WTC11 (cell line): ENCODE results near the gene NAALADL2. TPM values are rescaled to one million over a fixed set of nuclear protein-coding genes. Genes with fewer than 3 reads are reported as not detected.

Experiments used
- ATAC-seq: fragments of 200-7000 bp; cut with Tn5 transposase; 2 replicates; pipeline ENCODE4 v1.10.0; 2021; ENCODE audit warnings: mild to moderate bottlenecking, moderate library complexity
- CTCF ChIA-PET: fragments of 300-600 bp; sonication (Branson Sonifier 250); formaldehyde crosslinking; loops from one replicate; lab custom pipeline; 2021; ENCODE audit warnings: antibody characterized with exemption; lab: Charles Lee
- POLR2A ChIA-PET: fragments of 350-600 bp; sonication (Branson Sonifier 250); formaldehyde crosslinking; loops from one replicate; lab custom pipeline; 2021; ENCODE audit warnings: antibody characterized with exemption; lab: Charles Lee
- DNase-seq: peaks from one replicate; pipeline ENCODE4 v3.0.0; 2021; ENCODE audit warnings: low spot score
- H3K27ac Mint-ChIP-seq: 2 replicates; pipeline ENCODE4 v1.8.0; 2021; ENCODE audit warnings: mixed read lengths
- H3K27me3 Mint-ChIP-seq: 2 replicates; pipeline ENCODE4 v1.8.0; 2021; ENCODE audit warnings: low read depth, mild to moderate bottlenecking, moderate library complexity, mixed read lengths
- H3K36me3 Mint-ChIP-seq: 2 replicates; pipeline ENCODE4 v1.8.0; 2021; ENCODE audit warnings: mixed read lengths
- H3K4me1 Mint-ChIP-seq: 2 replicates; pipeline ENCODE4 v1.8.0; 2022; ENCODE audit warnings: mixed read lengths
- H3K4me3 Mint-ChIP-seq: 2 replicates; pipeline ENCODE4 v1.8.0; 2021; ENCODE audit warnings: mild to moderate bottlenecking, moderate library complexity, mixed read lengths
- H3K9me3 Mint-ChIP-seq: 2 replicates; pipeline ENCODE4 v1.8.0; 2021; ENCODE audit warnings: mixed read lengths
- ATF2 ChIP-seq: sonication (generic); formaldehyde crosslinking; IDR thresholded peaks from 2 replicates; pipeline ENCODE4 v1.8.1; 2022; ENCODE audit warnings: low read depth, missing genetic modification reagents, borderline replicate concordance
- ATF3 ChIP-seq: sonication (generic); formaldehyde crosslinking; conservative IDR thresholded peaks from 2 replicates; pipeline ENCODE4 v1.8.1; 2022; ENCODE audit warnings: mild to moderate bottlenecking, missing genetic modification reagents
- ATF6 ChIP-seq: sonication (generic); formaldehyde crosslinking; IDR thresholded peaks from 2 replicates; pipeline ENCODE4 v1.8.1; 2023; ENCODE audit warnings: mild to moderate bottlenecking, missing genetic modification reagents
- CREB1 ChIP-seq: sonication (generic); formaldehyde crosslinking; IDR thresholded peaks from 2 replicates; pipeline ENCODE4 v1.8.0; 2023; ENCODE audit warnings: mild to moderate bottlenecking, missing genetic modification reagents
- E2F5 ChIP-seq: sonication (generic); formaldehyde crosslinking; IDR thresholded peaks from 2 replicates; pipeline ENCODE4 v1.8.1; 2022; ENCODE audit warnings: mild to moderate bottlenecking, moderate library complexity, missing genetic modification reagents
- ERG ChIP-seq: fragments of 250-450 bp; sonication (Bioruptor Pico); IDR thresholded peaks from 2 replicates; pipeline ENCODE4 v1.8.0; 2021; ENCODE audit warnings: mild to moderate bottlenecking
- ETV6 ChIP-seq: sonication (generic); formaldehyde crosslinking; IDR thresholded peaks from 2 replicates; pipeline ENCODE4 v1.8.1; 2022; ENCODE audit warnings: mild to moderate bottlenecking, missing genetic modification reagents
- FOXJ3 ChIP-seq: sonication (generic); formaldehyde crosslinking; IDR thresholded peaks from 2 replicates; pipeline ENCODE4 v1.9.0; 2021; ENCODE audit warnings: missing genetic modification reagents, mild to moderate bottlenecking, borderline replicate concordance
- JAZF1 ChIP-seq: fragments of 250-450 bp; sonication (Bioruptor Pico); IDR thresholded peaks from 2 replicates; pipeline ENCODE4 v1.9.0; 2021; ENCODE audit warnings: moderate library complexity, mild to moderate bottlenecking, inconsistent platforms
- JUN ChIP-seq: sonication (generic); formaldehyde crosslinking; IDR thresholded peaks from 2 replicates; pipeline ENCODE4 v1.8.0; 2023; ENCODE audit warnings: mild to moderate bottlenecking, missing genetic modification reagents
- MXD4 ChIP-seq: fragments of 250-450 bp; sonication (Bioruptor Pico); IDR thresholded peaks from 2 replicates; pipeline ENCODE4 v1.8.0; 2021; ENCODE audit warnings: mild to moderate bottlenecking, moderate library complexity, borderline replicate concordance
- RELA ChIP-seq: sonication (generic); formaldehyde crosslinking; IDR thresholded peaks from 2 replicates; pipeline ENCODE4 v1.8.1; 2022; ENCODE audit warnings: missing genetic modification reagents, mild to moderate bottlenecking, borderline replicate concordance
- RORB ChIP-seq: fragments of 250-450 bp; sonication (Bioruptor Pico); IDR thresholded peaks from 2 replicates; pipeline ENCODE4 v1.9.0; 2021; ENCODE audit warnings: mild to moderate bottlenecking
- SMAD3 ChIP-seq: sonication (generic); formaldehyde crosslinking; IDR thresholded peaks from 2 replicates; pipeline ENCODE4 v1.8.0; 2022; ENCODE audit warnings: missing genetic modification reagents, mild to moderate bottlenecking, borderline replicate concordance
- TCF7 ChIP-seq: sonication (generic); formaldehyde crosslinking; IDR thresholded peaks from 2 replicates; pipeline ENCODE4 v1.8.0; 2022; ENCODE audit warnings: mild to moderate bottlenecking, low read depth, missing genetic modification reagents, moderate library complexity
- TEAD4 ChIP-seq: sonication (generic); formaldehyde crosslinking; IDR thresholded peaks from 2 replicates; pipeline ENCODE4 v1.8.0; 2022; ENCODE audit warnings: mild to moderate bottlenecking, missing genetic modification reagents
- USF1 ChIP-seq: sonication (generic); formaldehyde crosslinking; IDR thresholded peaks from 2 replicates; pipeline ENCODE4 v1.8.0; 2022; ENCODE audit warnings: mild to moderate bottlenecking, missing genetic modification reagents
- ZNF396 ChIP-seq: fragments of 250-450 bp; sonication (Bioruptor Pico); IDR thresholded peaks from 2 replicates; pipeline ENCODE4 v1.8.0; 2021; ENCODE audit warnings: mild to moderate bottlenecking, moderate library complexity, borderline replicate concordance
- ZNF425 ChIP-seq: fragments of 250-450 bp; sonication (Bioruptor Pico); conservative IDR thresholded peaks from 2 replicates; pipeline ENCODE4 v1.9.0; 2021; ENCODE audit warnings: mild to moderate bottlenecking
- total RNA-seq: library from RNA; stranded (reverse); gene quantifications from 3 replicates; pipeline ENCODE4 v1.2.3, GENCODE V29; 2021

Gene NAALADL2
- total RNA-seq, 1 experiment from 2014 or later: 1.2 TPM

- ChIA-PET POLR2A (no interaction called here), CTCF (no interaction called here)
- ATAC-seq (no peak), DNase-seq (no peak)
- no peak overlapping the region for H3K27ac Mint-ChIP-seq
- no peaks in the 10 kb centered on the region for H3K9me3 Mint-ChIP-seq
- H3K4me3 Mint-ChIP-seq: no peak overlapping the region
- TF ChIP-seq ERG (CRISPR knock-in tag) (no peak), ZNF396 (CRISPR knock-in tag) (no peak), RORB (CRISPR knock-in tag) (no peak), CREB1 (CRISPR knock-in tag) (no peak), RELA (CRISPR knock-in tag) (no peak)
- no peaks in the 10 kb centered on the region for H3K36me3 Mint-ChIP-seq
- no peaks in the 10 kb centered on the region for H3K4me1 Mint-ChIP-seq
- H3K27me3 Mint-ChIP-seq: peaks cover 22% of the 10 kb centered on the region
Observed at GRCh38 chr3:175240921-175241320, 381.8 kb downstream of the NAALADL2 start.

GRCh38 chr3:175242243-175242642 lies 383.1 kb downstream of the NAALADL2 start:
- Mint-ChIP-seq H3K9me3 (no peaks in the 10 kb centered on the region), H3K36me3 (no peaks in the 10 kb centered on the region), H3K27me3 (peaks cover 33% of the 10 kb centered on the region), H3K4me1 (no peaks in the 10 kb centered on the region), H3K4me3 (no peak overlapping the region), H3K27ac (no peak overlapping the region)
- ChIA-PET CTCF (no interaction called here), POLR2A (no interaction called here)
- no peak for TF ChIP-seq ATF6 (CRISPR knock-in tag)
- TF ChIP-seq FOXJ3: no peak
- TF ChIP-seq ZNF425 (CRISPR knock-in tag): no peak
- TF ChIP-seq E2F5 (CRISPR knock-in tag): no peak
- TF ChIP-seq ATF2: no peak
- ATAC-seq (no peak), DNase-seq (no peak)

- H3K27ac Mint-ChIP-seq: no peak overlapping the region
- H3K4me1 Mint-ChIP-seq: no peaks in the 10 kb centered on the region
- H3K9me3 Mint-ChIP-seq: no peaks in the 10 kb centered on the region
- ChIA-PET POLR2A (no interaction called here), CTCF (no interaction called here)
- H3K36me3 Mint-ChIP-seq: no peaks in the 10 kb centered on the region
- ATAC-seq: no peak
- H3K4me3 Mint-ChIP-seq: no peak overlapping the region
- no peak for DNase-seq
- peaks cover 37% of the 10 kb centered on the region for H3K27me3 Mint-ChIP-seq
- TF ChIP-seq MXD4 (CRISPR knock-in tag) (no peak), SMAD3 (CRISPR knock-in tag) (no peak), ERG (CRISPR knock-in tag) (no peak), TEAD4 (CRISPR knock-in tag) (no peak), ETV6 (no peak), TCF7 (CRISPR knock-in tag) (no peak), JAZF1 (CRISPR knock-in tag) (no peak), USF1 (CRISPR knock-in tag) (no peak), ATF2 (no peak), ATF3 (no peak), JUN (CRISPR knock-in tag) (no peak)
Observed at GRCh38 chr3:175246234-175246633, 387.1 kb downstream of the NAALADL2 start.
